Measurements from ENCODE around the gene ARHGAP10. TPM values are rescaled to one million over a fixed set of nuclear protein-coding genes. Genes with fewer than 3 reads are reported as not detected.
"Not testable (repeated sequence)": the region's sequence is repeated elsewhere in the genome, so short reads cannot be mapped to it uniquely, and the experiment has no call there.

Gene ARHGAP10
- total RNA-seq, 1 donor from 2014 or later: 20.2 TPM

DNA sequence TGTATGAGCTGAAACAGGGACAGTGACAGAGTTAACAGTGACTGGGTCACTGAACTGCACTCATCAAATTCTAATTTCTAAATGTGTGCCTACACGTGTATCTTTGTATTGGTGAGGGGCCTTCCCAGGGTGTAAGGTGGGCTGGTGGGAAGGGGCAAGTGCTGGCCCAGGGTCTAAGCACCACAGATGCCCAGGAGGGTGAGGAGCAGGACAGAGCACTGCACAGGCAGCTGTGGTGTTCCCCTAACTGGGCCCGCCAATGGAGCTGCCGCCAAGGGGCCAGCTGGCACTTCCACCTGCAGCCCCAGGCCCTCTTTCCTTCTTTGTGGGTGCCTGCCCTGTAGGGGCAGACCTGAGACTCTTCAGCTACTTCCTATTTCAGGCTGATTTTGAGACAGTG, 349.9 kb downstream of the ARHGAP10 start:
- no peaks in the 10 kb centered on the region for H3F3A ChIP-seq (ENCODE audit: low read depth)
- H3K4me3 Mint-ChIP-seq: no peak overlapping the region

DNA sequence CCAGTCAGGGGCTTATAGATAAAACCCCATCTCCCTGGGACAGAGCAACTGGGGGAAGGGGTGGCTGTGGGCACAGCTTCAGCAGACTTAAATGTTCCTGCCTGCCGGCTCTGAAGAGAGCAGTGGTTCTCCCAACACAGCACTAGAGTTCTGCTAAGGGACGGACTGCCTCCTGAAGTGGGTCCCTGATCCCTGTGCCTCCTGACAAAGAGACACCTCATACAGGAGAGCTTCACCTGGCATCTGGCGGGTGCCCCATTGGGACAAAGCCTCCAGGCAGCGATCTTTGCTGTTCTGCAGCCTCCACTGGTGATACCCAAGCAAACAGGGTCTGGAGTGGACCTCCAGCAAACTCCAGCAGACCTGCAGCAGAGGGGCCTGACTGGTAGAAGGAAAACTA, 351.2 kb downstream of the ARHGAP10 start:
- H3K4me3 ChIP-seq; H3F3A ChIP-seq (ENCODE audit: low read depth); H3K4me1 Mint-ChIP-seq; H3K9me3 Mint-ChIP-seq; H3K27me3 ChIP-seq; H2AFZ ChIP-seq (replicated peaks); H3K4me2 ChIP-seq; H3K36me3 ChIP-seq; H3K4me1 ChIP-seq; H4K20me1 ChIP-seq (ENCODE audit: low read depth); H3K9me3 ChIP-seq (ENCODE audit: low read depth); H3K9ac ChIP-seq; H3K27ac ChIP-seq; DNase-seq (ENCODE audit: low spot score); H3K79me2 ChIP-seq (ENCODE audit: low read depth); H3K27ac Mint-ChIP-seq; H3K4me3 Mint-ChIP-seq; H3K27me3 Mint-ChIP-seq (ENCODE audit: insufficient read depth, low read depth); H3K36me3 Mint-ChIP-seq: not testable (repeated sequence)

More for the DNA sequence above, 349.9 kb downstream of the ARHGAP10 start:
- Mint-ChIP-seq H3K4me1 (no peaks in the 10 kb centered on the region), H3K27ac (no peak overlapping the region), H3K9me3 (peaks cover 3% of the 10 kb centered on the region), H3K36me3 (peaks cover 9% of the 10 kb centered on the region), H3K27me3 (ENCODE audit: insufficient read depth, low read depth) (no peaks in the 10 kb centered on the region)
- Histone ChIP-seq H3K4me2 (no peak overlapping the region), H3K36me3 (no peaks in the 10 kb centered on the region), H4K20me1 (ENCODE audit: low read depth) (no peaks in the 10 kb centered on the region), H3K9me3 (ENCODE audit: low read depth) (no peaks in the 10 kb centered on the region), H3K79me2 (ENCODE audit: low read depth) (no peaks in the 10 kb centered on the region), H3K27ac (no peak overlapping the region), H2AFZ (replicated peaks) (no peak overlapping the region), H3K4me3 (no peak overlapping the region), H3K9ac (no peak overlapping the region), H3K27me3 (no peaks in the 10 kb centered on the region), H3K4me1 (no peaks in the 10 kb centered on the region)
- no peak for DNase-seq (ENCODE audit: low spot score)
- TF ChIP-seq EZH2phosphoT487 (IDR thresholded peaks at IDR 0.05) (no peak), CTCF (IDR thresholded peaks at IDR 0.05) (no peak), EZH2 (IDR thresholded peaks at IDR 0.05) (no peak)

DNA sequence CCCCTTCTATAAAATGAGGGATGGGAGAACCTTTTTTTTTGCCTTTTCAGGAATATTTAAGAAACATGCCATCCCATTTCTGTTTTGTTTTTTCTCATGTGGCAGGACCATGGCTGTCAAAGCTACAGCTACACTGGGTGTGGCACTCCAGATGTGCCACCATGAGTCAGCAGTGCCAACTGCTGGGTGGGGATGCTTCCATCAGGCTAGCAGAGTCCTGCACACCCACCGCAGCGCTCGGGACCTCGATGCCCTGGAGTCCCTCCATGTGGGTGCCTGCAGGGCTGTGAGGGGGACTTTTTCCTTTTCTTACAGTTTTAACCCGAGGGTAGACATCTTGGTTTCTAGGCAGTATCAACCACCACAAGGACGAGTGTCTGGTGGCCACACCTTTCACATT, 357.7 kb downstream of the ARHGAP10 start:
- Histone ChIP-seq H3F3A (ENCODE audit: low read depth) (no peaks in the 10 kb centered on the region), H3K4me2 (no peak overlapping the region), H3K4me1 (no peaks in the 10 kb centered on the region), H3K27ac (no peak overlapping the region), H4K20me1 (ENCODE audit: low read depth) (no peaks in the 10 kb centered on the region), H3K9ac (no peak overlapping the region), H2AFZ (replicated peaks) (no peak overlapping the region), H3K9me3 (ENCODE audit: low read depth) (no peaks in the 10 kb centered on the region), H3K4me3 (no peak overlapping the region), H3K79me2 (ENCODE audit: low read depth) (no peaks in the 10 kb centered on the region), H3K36me3 (no peaks in the 10 kb centered on the region), H3K27me3 (no peaks in the 10 kb centered on the region)
- Mint-ChIP-seq H3K4me3 (no peak overlapping the region), H3K27ac (no peak overlapping the region), H3K9me3 (no peaks in the 10 kb centered on the region), H3K36me3 (no peaks in the 10 kb centered on the region), H3K27me3 (ENCODE audit: insufficient read depth, low read depth) (no peaks in the 10 kb centered on the region), H3K4me1 (no peaks in the 10 kb centered on the region)
- no peak for DNase-seq (ENCODE audit: low spot score)
- no peak for TF ChIP-seq EZH2 (IDR thresholded peaks at IDR 0.05)
- TF ChIP-seq CTCF (IDR thresholded peaks at IDR 0.05): no peak
- TF ChIP-seq EZH2phosphoT487 (IDR thresholded peaks at IDR 0.05): no peak

DNA sequence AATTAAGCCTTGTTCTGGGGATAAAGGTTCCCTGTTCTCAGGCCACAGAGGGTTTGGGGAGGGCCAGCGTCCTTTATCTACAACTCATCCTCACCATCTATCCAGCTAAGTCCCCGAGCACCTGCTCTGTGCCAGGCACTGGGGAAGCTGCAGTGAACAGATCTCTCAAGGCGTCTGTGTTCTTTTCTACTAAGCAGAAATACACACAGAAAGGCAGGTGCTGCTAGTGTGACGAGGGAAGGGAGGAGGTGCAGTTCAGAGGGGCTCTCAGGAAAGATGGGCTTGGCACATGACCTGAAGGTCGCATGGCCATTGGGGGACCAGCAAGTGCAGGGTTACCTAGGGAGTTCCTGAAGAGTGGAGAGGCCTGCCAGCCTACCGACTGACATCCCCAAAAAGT, 358.1 kb downstream of the ARHGAP10 start:
- Histone ChIP-seq H2AFZ (replicated peaks) (no peak overlapping the region), H4K20me1 (ENCODE audit: low read depth) (no peaks in the 10 kb centered on the region), H3K27ac (no peak overlapping the region), H3K9ac (no peak overlapping the region), H3K79me2 (ENCODE audit: low read depth) (no peaks in the 10 kb centered on the region), H3K4me2 (no peak overlapping the region), H3K27me3 (no peaks in the 10 kb centered on the region), H3K4me1 (no peaks in the 10 kb centered on the region), H3F3A (ENCODE audit: low read depth) (no peaks in the 10 kb centered on the region), H3K9me3 (ENCODE audit: low read depth) (no peaks in the 10 kb centered on the region), H3K4me3 (no peak overlapping the region), H3K36me3 (no peaks in the 10 kb centered on the region)
- TF ChIP-seq CTCF (IDR thresholded peaks at IDR 0.05): no peak
- TF ChIP-seq EZH2phosphoT487 (IDR thresholded peaks at IDR 0.05): no peak
- TF ChIP-seq EZH2 (IDR thresholded peaks at IDR 0.05): no peak
- Mint-ChIP-seq H3K4me3 (no peak overlapping the region), H3K27ac (no peak overlapping the region), H3K9me3 (no peaks in the 10 kb centered on the region), H3K27me3 (ENCODE audit: insufficient read depth, low read depth) (no peaks in the 10 kb centered on the region), H3K36me3 (no peaks in the 10 kb centered on the region), H3K4me1 (no peaks in the 10 kb centered on the region)
- no peak for DNase-seq (ENCODE audit: low spot score)

Measured in neural progenitor cell (in vitro differentiated cells).